ENCODE data around the gene ARMC6. TPM values are rescaled to one million over a fixed set of nuclear protein-coding genes. Genes with fewer than 3 reads are reported as not detected.
A peak's percentile ranks its signal among the peaks of the same experiment; 100 is the strongest.

The ARMC6 gene
- total and polyA plus RNA-seq, 2 of the 13 experiments (the other 11 are each of a cell fraction or from before 2014, with no cell fraction given) = 16.2 to 36.8 TPM

GRCh38 chr19:19098703-19099632, 65.6 kb downstream of the ARMC6 start (continued):
- TF ChIP-seq, protein P1, sequence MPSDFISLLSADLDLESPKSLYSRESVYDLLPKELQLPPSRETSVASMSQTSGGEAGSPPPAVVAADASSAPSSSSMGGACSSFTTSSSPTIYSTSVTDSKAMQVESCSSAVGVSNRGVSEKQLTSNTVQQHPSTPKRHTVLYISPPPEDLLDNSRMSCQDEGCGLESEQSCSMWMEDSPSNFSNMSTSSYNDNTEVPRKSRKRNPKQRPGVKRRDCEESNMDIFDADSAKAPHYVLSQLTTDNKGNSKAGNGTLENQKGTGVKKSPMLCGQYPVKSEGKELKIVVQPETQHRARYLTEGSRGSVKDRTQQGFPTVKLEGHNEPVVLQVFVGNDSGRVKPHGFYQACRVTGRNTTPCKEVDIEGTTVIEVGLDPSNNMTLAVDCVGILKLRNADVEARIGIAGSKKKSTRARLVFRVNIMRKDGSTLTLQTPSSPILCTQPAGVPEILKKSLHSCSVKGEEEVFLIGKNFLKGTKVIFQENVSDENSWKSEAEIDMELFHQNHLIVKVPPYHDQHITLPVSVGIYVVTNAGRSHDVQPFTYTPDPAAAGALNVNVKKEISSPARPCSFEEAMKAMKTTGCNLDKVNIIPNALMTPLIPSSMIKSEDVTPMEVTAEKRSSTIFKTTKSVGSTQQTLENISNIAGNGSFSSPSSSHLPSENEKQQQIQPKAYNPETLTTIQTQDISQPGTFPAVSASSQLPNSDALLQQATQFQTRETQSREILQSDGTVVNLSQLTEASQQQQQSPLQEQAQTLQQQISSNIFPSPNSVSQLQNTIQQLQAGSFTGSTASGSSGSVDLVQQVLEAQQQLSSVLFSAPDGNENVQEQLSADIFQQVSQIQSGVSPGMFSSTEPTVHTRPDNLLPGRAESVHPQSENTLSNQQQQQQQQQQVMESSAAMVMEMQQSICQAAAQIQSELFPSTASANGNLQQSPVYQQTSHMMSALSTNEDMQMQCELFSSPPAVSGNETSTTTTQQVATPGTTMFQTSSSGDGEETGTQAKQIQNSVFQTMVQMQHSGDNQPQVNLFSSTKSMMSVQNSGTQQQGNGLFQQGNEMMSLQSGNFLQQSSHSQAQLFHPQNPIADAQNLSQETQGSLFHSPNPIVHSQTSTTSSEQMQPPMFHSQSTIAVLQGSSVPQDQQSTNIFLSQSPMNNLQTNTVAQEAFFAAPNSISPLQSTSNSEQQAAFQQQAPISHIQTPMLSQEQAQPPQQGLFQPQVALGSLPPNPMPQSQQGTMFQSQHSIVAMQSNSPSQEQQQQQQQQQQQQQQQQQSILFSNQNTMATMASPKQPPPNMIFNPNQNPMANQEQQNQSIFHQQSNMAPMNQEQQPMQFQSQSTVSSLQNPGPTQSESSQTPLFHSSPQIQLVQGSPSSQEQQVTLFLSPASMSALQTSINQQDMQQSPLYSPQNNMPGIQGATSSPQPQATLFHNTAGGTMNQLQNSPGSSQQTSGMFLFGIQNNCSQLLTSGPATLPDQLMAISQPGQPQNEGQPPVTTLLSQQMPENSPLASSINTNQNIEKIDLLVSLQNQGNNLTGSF (CRISPR knock-in tag; IDR thresholded peaks at IDR 0.05) = peak; percentile 43
- TF ChIP-seq ZNF317 (CRISPR knock-in tag; IDR thresholded peaks at IDR 0.05) (peak; percentile 66), AHR (CRISPR knock-in tag; IDR thresholded peaks at IDR 0.05) (no peak), RELA (CRISPR knock-in tag; IDR thresholded peaks at IDR 0.05) (peak; percentile 75; the same call in 1 of the 2 replicates), SATB2 (CRISPR knock-in tag; IDR thresholded peaks at IDR 0.05) (no peak), KLF13 (CRISPR knock-in tag; IDR thresholded peaks at IDR 0.05) (no peak), RBFOX2 (IDR thresholded peaks at IDR 0.05; ENCODE audit: low read depth, low read length) (peak; percentile 71), FOXP1 (IDR thresholded peaks at IDR 0.05) (no peak), FOXP1 (CRISPR knock-in tag; IDR thresholded peaks at IDR 0.05) (peak; percentile 62), ZNF746 (CRISPR knock-in tag; IDR thresholded peaks at IDR 0.05) (0 out of 2 replicates have a peak, but pooled peaks have one; percentile 49), ZSCAN31 (CRISPR knock-in tag; IDR thresholded peaks at IDR 0.05; ENCODE audit: low read depth) (peak; percentile 69), ZNF33B (CRISPR knock-in tag; IDR thresholded peaks at IDR 0.05) (0 out of 2 replicates have a peak, but pooled peaks have one; percentile 53), HMGXB4 (CRISPR knock-in tag; IDR thresholded peaks at IDR 0.05; ENCODE audit: borderline replicate concordance in 1 of 2, low read depth in 1 of 2) (peak; percentile 14 to 63; a peak in 2 of 4 replicates), SP5 (CRISPR knock-in tag; IDR thresholded peaks at IDR 0.05; ENCODE audit: borderline replicate concordance, low read depth) (no peak), GABPA (IDR thresholded peaks at IDR 0.05; ENCODE audit: low read depth, low read length) (no peak), GABPA (CRISPR knock-in tag; IDR thresholded peaks at IDR 0.05; ENCODE audit: low read depth) (no peak), KLF16 (CRISPR knock-in tag; IDR thresholded peaks at IDR 0.05) (peak in 1 of 2 experiments; percentile 40; a peak in 1 of 4 replicates)
- TF ChIP-seq, protein P2, sequence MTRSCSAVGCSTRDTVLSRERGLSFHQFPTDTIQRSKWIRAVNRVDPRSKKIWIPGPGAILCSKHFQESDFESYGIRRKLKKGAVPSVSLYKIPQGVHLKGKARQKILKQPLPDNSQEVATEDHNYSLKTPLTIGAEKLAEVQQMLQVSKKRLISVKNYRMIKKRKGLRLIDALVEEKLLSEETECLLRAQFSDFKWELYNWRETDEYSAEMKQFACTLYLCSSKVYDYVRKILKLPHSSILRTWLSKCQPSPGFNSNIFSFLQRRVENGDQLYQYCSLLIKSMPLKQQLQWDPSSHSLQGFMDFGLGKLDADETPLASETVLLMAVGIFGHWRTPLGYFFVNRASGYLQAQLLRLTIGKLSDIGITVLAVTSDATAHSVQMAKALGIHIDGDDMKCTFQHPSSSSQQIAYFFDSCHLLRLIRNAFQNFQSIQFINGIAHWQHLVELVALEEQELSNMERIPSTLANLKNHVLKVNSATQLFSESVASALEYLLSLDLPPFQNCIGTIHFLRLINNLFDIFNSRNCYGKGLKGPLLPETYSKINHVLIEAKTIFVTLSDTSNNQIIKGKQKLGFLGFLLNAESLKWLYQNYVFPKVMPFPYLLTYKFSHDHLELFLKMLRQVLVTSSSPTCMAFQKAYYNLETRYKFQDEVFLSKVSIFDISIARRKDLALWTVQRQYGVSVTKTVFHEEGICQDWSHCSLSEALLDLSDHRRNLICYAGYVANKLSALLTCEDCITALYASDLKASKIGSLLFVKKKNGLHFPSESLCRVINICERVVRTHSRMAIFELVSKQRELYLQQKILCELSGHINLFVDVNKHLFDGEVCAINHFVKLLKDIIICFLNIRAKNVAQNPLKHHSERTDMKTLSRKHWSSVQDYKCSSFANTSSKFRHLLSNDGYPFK (CRISPR knock-in tag; IDR thresholded peaks at IDR 0.05; ENCODE audit: borderline replicate concordance) = no peak; the same call in 1 of the 2 replicates

Data from HepG2 (cell line).